Stomach (tissue), 4 donors: ENCODE data around the gene KLHL3.

Source experiments
- POLR2A ChIP-seq, 4 donors: fragments of 450-650 bp; IDR thresholded peaks; one replicate each; pipeline ENCODE4 v1.6.1; 2016; ENCODE audit warnings: antibody characterized with exemption in 4 of 4, control low read depth in 2 of 4, mild to moderate bottlenecking in 1 of 4, moderate library complexity in 1 of 4
- POLR2AphosphoS5 ChIP-seq, 3 donors: sonication (generic); formaldehyde crosslinking; IDR thresholded peaks; one replicate each; pipeline ENCODE4 v1.6.1; 2016; ENCODE audit warnings: antibody characterized with exemption in 3 of 3

DNA sequence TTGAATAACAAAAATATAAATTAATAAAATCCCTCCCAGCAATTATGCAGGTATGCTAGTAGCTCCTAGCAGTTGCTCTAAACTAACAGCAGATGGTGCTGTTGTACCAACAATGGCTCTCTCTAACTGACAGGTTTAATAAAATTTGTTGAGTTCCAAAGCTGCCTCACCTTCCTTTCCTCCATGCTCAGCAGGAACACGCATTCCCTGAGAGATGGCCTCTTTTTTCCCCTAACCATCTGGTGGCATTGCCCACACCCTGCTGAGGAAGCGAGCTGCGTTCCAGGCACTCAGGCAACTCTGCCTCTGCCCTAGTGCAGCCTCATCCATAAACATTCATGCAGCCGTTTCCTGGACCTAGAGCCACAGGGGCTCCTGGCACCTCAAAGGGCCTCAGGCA lies 106.2 kb downstream of the KLHL3 start:
- TF ChIP-seq POLR2AphosphoS5 (IDR thresholded peaks at IDR 0.05): no peak
- TF ChIP-seq POLR2A (IDR thresholded peaks at IDR 0.05): no peak
